ENCODE data around the gene INPP5D.
"Not testable (repeated sequence)": the region's sequence is repeated elsewhere in the genome, so short reads cannot be mapped to it uniquely, and the experiment has no call there.

The INPP5D gene

GRCh38 chr2:233199870-233200269 lies 139.7 kb downstream of the INPP5D start:
- no peak overlapping the region for H3K27ac ChIP-seq
- no peak for TF ChIP-seq CTCF (conservative IDR thresholded peaks at IDR 0.05)

GRCh38 chr2:233200790-233201189 lies 140.6 kb downstream of the INPP5D start:
- not testable (repeated sequence) for H3K27ac ChIP-seq

GRCh38 chr2:233201258-233202013 lies 141.3 kb downstream of the INPP5D start:
- H3K27ac ChIP-seq: no peak overlapping the region
- TF ChIP-seq CTCF (conservative IDR thresholded peaks at IDR 0.05): no peak

- no peak overlapping the region for H3K27ac ChIP-seq
- no peak for TF ChIP-seq CTCF (conservative IDR thresholded peaks at IDR 0.05)
Measured at GRCh38 chr2:233202531-233202944, 142.4 kb downstream of the INPP5D start.

GRCh38 chr2:233203060-233203459 lies 142.9 kb downstream of the INPP5D start:
- no peak for TF ChIP-seq CTCF (conservative IDR thresholded peaks at IDR 0.05)
- no peak overlapping the region for H3K27ac ChIP-seq

- TF ChIP-seq CTCF (conservative IDR thresholded peaks at IDR 0.05): no peak
Measured at GRCh38 chr2:233204286-233204936, 144.3 kb downstream of the INPP5D start.

GRCh38 chr2:233208382-233209116 lies 148.4 kb downstream of the INPP5D start:
- TF ChIP-seq CTCF (conservative IDR thresholded peaks at IDR 0.05): no peak
- H3K27ac ChIP-seq: no peak overlapping the region

More at GRCh38 chr2:233204286-233204936, 144.3 kb downstream of the INPP5D start:
- no peak overlapping the region for H3K27ac ChIP-seq
